Measurements from ENCODE around the gene KY.

- no peak for TF ChIP-seq POLR2A (IDR thresholded peaks at IDR 0.05)
- no peak for TF ChIP-seq CTCF (IDR thresholded peaks at IDR 0.05)
- TF ChIP-seq EP300 (IDR thresholded peaks at IDR 0.05) = no peak
These were observed 10.4 kb downstream of the KY start for GRCh38 chr3:134640378-134640777.
